Stomach (tissue), 4 donors: ENCODE results near the gene SYNPR.

ENCODE experiments used
- CTCF ChIP-seq, 7 experiments: fragments of 450-650 bp in 4 of 7; fragments of 200-600 bp in 3 of 7; sonication (generic) in 3 of 7; IDR thresholded peaks; one replicate each; pipeline ENCODE4 v1.5.1; 2016 to 2019; ENCODE audit warnings: antibody characterized with exemption in 7 of 7, control low read depth in 2 of 7, mild to moderate bottlenecking in 1 of 7
- POLR2A ChIP-seq, 4 donors: fragments of 450-650 bp; IDR thresholded peaks; one replicate each; pipeline ENCODE4 v1.6.1; 2016; ENCODE audit warnings: antibody characterized with exemption in 4 of 4, control low read depth in 2 of 4, mild to moderate bottlenecking in 1 of 4, moderate library complexity in 1 of 4

GRCh38 chr3:63508305-63508704, 230.2 kb downstream of the SYNPR start:
- TF ChIP-seq POLR2A (IDR thresholded peaks at IDR 0.05), result no peak
- TF ChIP-seq CTCF (IDR thresholded peaks at IDR 0.05), result no peak
